Calu3 (cell line): Measurements from ENCODE around the gene TMX3. TPM values are rescaled to one million over a fixed set of nuclear protein-coding genes. Genes with fewer than 3 reads are reported as not detected.

Experiments used
- BruUV-seq: library from RNA; stranded (reverse); fragments of 400-500 nt; replicated peaks from 2 replicates; lab custom pipeline; 2021; lab: Mats Ljungman, UMichigan
- CTCF ChIA-PET: fragments of 300-600 bp; sonication (Branson Sonifier 250); formaldehyde crosslinking; loops from one replicate; lab custom pipeline; 2022; ENCODE audit warnings: antibody characterized with exemption; lab: Charles Lee
- DNase-seq: peaks from one replicate; pipeline ENCODE4 v3.0.0; 2022
- H3K27ac Mint-ChIP-seq: one replicate; pipeline ENCODE4 v1.8.0; 2022; ENCODE audit warnings: mixed read lengths; ENCODE audit not compliant: unreplicated experiment
- H3K27me3 Mint-ChIP-seq: one replicate; pipeline ENCODE4 v1.8.0; 2022; ENCODE audit warnings: mixed read lengths; ENCODE audit not compliant: unreplicated experiment
- H3K36me3 Mint-ChIP-seq: one replicate; pipeline ENCODE4 v1.8.0; 2022; ENCODE audit warnings: mild to moderate bottlenecking, moderate library complexity, mixed read lengths; ENCODE audit not compliant: insufficient read depth, unreplicated experiment
- H3K4me1 Mint-ChIP-seq: one replicate; pipeline ENCODE4 v1.8.0; 2022; ENCODE audit warnings: mild to moderate bottlenecking, low read depth, mixed read lengths; ENCODE audit not compliant: unreplicated experiment
- H3K4me3 Mint-ChIP-seq: one replicate; pipeline ENCODE4 v1.8.0; 2022; ENCODE audit warnings: mild to moderate bottlenecking, low read depth, moderate library complexity, mixed read lengths; ENCODE audit not compliant: unreplicated experiment
- H3K9me3 Mint-ChIP-seq: one replicate; pipeline ENCODE4 v1.8.0; 2022; ENCODE audit warnings: low read depth, mixed read lengths; ENCODE audit not compliant: unreplicated experiment
- intact Hi-C: fragments of 100-400 bp; cut with micrococcal nuclease; formaldehyde crosslinking; loops from one replicate; pipeline ENCODE4 v1.10.0; 2022; ENCODE audit not compliant: unreplicated experiment
- total RNA-seq: library from RNA; stranded (reverse); gene quantifications from 2 replicates; pipeline ENCODE4 v1.2.3, GENCODE V29; 2022
- TF ChIP-seq, protein P1 (sequence below): fragments of 200-600 bp; IDR thresholded peaks from one replicate; pipeline ENCODE4 v1.8.0; 2022; ENCODE audit warnings: antibody characterized with exemption; ENCODE audit not compliant: unreplicated experiment

The TMX3 gene
- total RNA-seq, 1 experiment from 2014 or later, result 63.1 TPM

DNA sequence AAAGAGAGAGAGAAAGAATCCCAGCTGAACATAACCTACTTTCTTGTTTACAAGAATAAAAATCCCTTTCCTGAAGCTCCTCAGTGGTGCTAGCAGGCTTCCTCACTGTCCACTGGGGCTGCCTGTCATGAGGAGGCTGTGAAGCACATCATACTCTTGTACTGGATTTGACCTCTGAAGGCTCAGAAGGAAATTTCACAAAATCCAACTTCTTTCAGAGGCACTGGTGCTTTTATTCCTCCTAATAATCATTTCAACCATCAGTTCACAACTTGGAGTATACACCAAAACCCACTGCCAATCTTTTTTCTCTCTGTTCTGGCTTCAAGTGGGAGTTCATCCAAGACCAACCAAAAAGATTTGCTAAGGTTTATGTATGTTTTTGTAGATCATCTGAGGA lies 48.5 kb downstream of the TMX3 start:
- no peak overlapping the region for H3K27ac Mint-ChIP-seq
- intact Hi-C loops, result no loop called here
- BruUV-seq, result no TSS peak

DNA sequence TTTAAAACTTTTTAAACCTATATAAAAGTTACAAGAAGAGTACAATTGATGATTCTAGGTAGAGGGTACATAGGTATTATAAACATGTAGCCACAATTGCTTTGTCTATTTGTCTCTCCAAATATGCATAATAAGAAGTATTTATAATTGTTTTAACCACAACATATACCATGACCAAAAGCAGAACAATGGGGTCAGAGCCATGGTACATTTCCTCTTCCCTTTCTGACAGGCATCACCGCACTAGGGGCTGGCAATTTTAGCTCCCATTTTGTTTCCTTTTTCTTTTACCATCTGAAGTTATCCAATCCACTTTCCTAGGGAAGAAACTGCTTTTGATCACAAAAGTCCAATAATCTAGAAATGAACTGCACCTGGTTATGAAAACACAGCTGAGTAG lies 49.3 kb downstream of the TMX3 start:
- Mint-ChIP-seq H3K36me3 (no peaks in the 10 kb centered on the region), H3K27ac (no peak overlapping the region), H3K4me3 (no peak overlapping the region), H3K9me3 (peaks cover 2% of the 10 kb centered on the region), H3K4me1 (no peaks in the 10 kb centered on the region), H3K27me3 (no peaks in the 10 kb centered on the region)
- intact Hi-C loops, result no loop called here
- BruUV-seq, result no TSS peak
- CTCF ChIA-PET, result no interaction called here
- no peak for DNase-seq
- TF ChIP-seq, protein P1, sequence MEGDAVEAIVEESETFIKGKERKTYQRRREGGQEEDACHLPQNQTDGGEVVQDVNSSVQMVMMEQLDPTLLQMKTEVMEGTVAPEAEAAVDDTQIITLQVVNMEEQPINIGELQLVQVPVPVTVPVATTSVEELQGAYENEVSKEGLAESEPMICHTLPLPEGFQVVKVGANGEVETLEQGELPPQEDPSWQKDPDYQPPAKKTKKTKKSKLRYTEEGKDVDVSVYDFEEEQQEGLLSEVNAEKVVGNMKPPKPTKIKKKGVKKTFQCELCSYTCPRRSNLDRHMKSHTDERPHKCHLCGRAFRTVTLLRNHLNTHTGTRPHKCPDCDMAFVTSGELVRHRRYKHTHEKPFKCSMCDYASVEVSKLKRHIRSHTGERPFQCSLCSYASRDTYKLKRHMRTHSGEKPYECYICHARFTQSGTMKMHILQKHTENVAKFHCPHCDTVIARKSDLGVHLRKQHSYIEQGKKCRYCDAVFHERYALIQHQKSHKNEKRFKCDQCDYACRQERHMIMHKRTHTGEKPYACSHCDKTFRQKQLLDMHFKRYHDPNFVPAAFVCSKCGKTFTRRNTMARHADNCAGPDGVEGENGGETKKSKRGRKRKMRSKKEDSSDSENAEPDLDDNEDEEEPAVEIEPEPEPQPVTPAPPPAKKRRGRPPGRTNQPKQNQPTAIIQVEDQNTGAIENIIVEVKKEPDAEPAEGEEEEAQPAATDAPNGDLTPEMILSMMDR, result no peak

More for the DNA sequence above, 48.5 kb downstream of the TMX3 start:
- H3K4me1 Mint-ChIP-seq, result no peaks in the 10 kb centered on the region
- CTCF ChIA-PET, result interaction anchor here (0.7 kb wide), 1 partner anchor 964 kb away, joined by 4 read pairs; no protein-coding TSS in a partner anchor
- peaks cover 2% of the 10 kb centered on the region for H3K9me3 Mint-ChIP-seq
- DNase-seq, result no peak
- H3K36me3 Mint-ChIP-seq, result no peaks in the 10 kb centered on the region
- H3K27me3 Mint-ChIP-seq, result no peaks in the 10 kb centered on the region
- H3K4me3 Mint-ChIP-seq, result no peak overlapping the region
- TF ChIP-seq, protein P1, result no peak

DNA sequence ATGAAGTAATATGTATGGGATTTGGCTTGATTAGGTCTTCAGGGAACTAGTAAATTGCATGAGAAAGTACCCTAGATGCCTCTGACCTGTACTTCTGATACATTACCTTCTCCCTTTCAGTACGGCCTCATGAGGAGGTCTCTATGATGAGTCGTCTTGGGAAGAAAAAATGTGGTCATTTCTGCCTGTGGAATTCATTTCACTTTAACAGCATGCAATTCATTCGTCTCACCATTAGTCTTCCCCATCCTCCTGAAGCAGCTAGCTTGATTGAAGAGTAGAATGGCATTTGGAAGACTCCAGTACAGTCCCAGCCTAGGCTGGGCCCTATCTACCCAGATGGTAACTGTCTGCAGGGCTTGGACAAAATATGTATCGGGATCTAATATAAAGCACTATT lies 52.2 kb downstream of the TMX3 start:
- no TSS peak for BruUV-seq
- intact Hi-C loops, result no loop called here
- no peak for DNase-seq
- TF ChIP-seq, protein P1, result no peak
- Mint-ChIP-seq H3K9me3 (no peaks in the 10 kb centered on the region), H3K4me1 (no peaks in the 10 kb centered on the region), H3K27ac (no peak overlapping the region), H3K4me3 (no peak overlapping the region), H3K27me3 (no peaks in the 10 kb centered on the region), H3K36me3 (no peaks in the 10 kb centered on the region)
- CTCF ChIA-PET, result no interaction called here

DNA sequence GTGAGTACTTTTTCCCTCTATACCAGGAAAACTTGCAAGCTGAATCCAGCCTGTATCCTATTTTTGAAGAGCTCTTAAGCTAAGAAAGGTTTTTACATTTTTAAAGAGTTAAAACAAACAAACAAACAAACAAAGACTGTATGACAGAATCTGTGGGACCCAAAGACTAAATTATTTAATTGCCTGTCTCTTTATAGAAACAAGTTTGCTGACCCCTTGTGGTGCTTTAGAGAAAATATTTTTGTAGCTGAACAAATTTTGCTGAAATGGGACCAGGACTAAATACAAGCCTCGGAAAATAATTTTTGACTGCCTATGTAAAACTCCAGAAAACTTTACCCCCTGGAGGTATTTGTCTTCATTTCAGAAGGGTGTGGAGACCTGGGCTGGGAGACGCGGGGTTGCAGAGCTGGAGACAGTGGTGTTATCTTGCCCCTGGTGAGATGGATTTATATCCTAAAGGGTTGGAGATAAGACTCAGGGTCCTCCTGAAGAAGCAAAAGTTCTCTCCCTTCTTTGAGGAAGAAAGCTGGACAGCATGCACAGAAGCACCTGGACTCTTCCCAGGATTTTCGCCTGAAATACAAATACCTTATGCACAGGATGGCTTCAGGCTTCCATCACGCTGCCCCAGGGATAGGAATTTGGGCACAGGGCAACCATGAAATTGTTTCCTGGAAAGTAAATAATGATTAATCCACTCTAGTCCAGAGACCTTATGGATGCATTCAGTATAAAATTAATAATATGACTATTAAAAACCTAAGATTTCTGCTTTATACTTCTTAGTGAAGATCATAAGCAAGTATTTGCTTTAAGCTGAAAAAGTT lies 54.3 kb downstream of the TMX3 start:
- H3K27me3 Mint-ChIP-seq, result no peaks in the 10 kb centered on the region
- no TSS peak for BruUV-seq
- H3K27ac Mint-ChIP-seq, result no peak overlapping the region
- no peaks in the 10 kb centered on the region for H3K36me3 Mint-ChIP-seq
- CTCF ChIA-PET, result interaction anchor here (1.0 to 1.7 kb wide), 4 partner anchors 11 to 1445 kb away, joined by 3 to 4 read pairs (median 4); partner anchors contain the start of gene DSEL
- no peaks in the 10 kb centered on the region for H3K9me3 Mint-ChIP-seq
- intact Hi-C loops, result loop anchor here (1.0 to 2.0 kb wide), 2 partner anchors 1146 to 1443 kb away; no protein-coding TSS in a partner anchor
- H3K4me1 Mint-ChIP-seq, result no peaks in the 10 kb centered on the region
- H3K4me3 Mint-ChIP-seq, result no peak overlapping the region
- TF ChIP-seq, protein P1, result peak; percentile 50
- DNase-seq, result no peak
